ENCODE data around the gene DMRTB1. TPM values are rescaled to one million over a fixed set of nuclear protein-coding genes. Genes with fewer than 3 reads are reported as not detected.

The DMRTB1 gene
- not detected for total RNA-seq
- polyA plus RNA-seq = not detected
- long read RNA-seq, donor 1 = 0 reads
- long read RNA-seq, donor 2 = 0 reads

GRCh38 chr1:53459321-53460175 is at the start of gene DMRTB1:
Gene DMRTB1 (plus strand): TSS chr1:53459399. CDS start chr1:53459454, 55 bp downstream.
- DNase-seq = no peak
- no peak for ATAC-seq
- Histone ChIP-seq H3K27me3 (ENCODE audit: insufficient read depth in 3 of 3, low read length in 2 of 3) (peaks cover 0 to 3% (median 0%) of the 10 kb centered on the region in 3 donors), H3K4me3 (no peak within 1 kb of the TSS), H3K4me1 (no peaks in the 10 kb centered on the region), H3K27ac (no peak within 1 kb of the TSS), H3K9me3 (no peaks in the 10 kb centered on the region), H3K36me3 (ENCODE audit: insufficient read depth in 1 of 2, low read depth in 1 of 2) (no peaks in the 10 kb centered on the region)
- intact Hi-C loops (cut with DNase I) = no loop called here
- WGBS, 3 donors = 93 to 96% (median 93%) methylated on average over 61 to 82 of the region's 82 CpGs
- TF ChIP-seq CTCF (IDR thresholded peaks at IDR 0.05) = no peak

GRCh38 chr1:53409695-53410094 is 49.5 kb upstream of the DMRTB1 start:
- Histone ChIP-seq H3K36me3 (ENCODE audit: insufficient read depth in 1 of 2, low read depth in 1 of 2) (no peaks in the 10 kb centered on the region), H3K4me3 (no peak overlapping the region), H3K27ac (no peak overlapping the region), H3K27me3 (ENCODE audit: insufficient read depth in 3 of 3, low read length in 2 of 3) (peaks cover 0 to 13% (median 3%) of the 10 kb centered on the region in 3 donors), H3K9me3 (no peaks in the 10 kb centered on the region), H3K4me1 (no peaks in the 10 kb centered on the region)
- TF ChIP-seq CTCF (IDR thresholded peaks at IDR 0.05) = no peak
- DNase-seq (no peak), ATAC-seq (no peak)
- 55 to 68% (median 64%) methylated on average over 6 of the region's 6 CpGs for WGBS, 3 donors
- intact Hi-C loops (cut with DNase I) = no loop called here

GRCh38 chr1:53410100-53410541 is 49.1 kb upstream of the DMRTB1 start:
- WGBS, 3 donors = 29 to 41% (median 32%) methylated on average over 12 of the region's 12 CpGs
- no peak for TF ChIP-seq CTCF (IDR thresholded peaks at IDR 0.05)
- Histone ChIP-seq H3K27ac (no peak overlapping the region), H3K9me3 (no peaks in the 10 kb centered on the region), H3K4me3 (no peak overlapping the region), H3K36me3 (ENCODE audit: insufficient read depth in 1 of 2, low read depth in 1 of 2) (no peaks in the 10 kb centered on the region), H3K4me1 (no peaks in the 10 kb centered on the region), H3K27me3 (ENCODE audit: insufficient read depth in 3 of 3, low read length in 2 of 3) (peaks cover 0 to 11% (median 3%) of the 10 kb centered on the region in 3 donors)
- ATAC-seq = no peak
- intact Hi-C loops (cut with DNase I) = no loop called here
- no peak for DNase-seq

GRCh38 chr1:53410701-53411100 is 48.5 kb upstream of the DMRTB1 start:
- ATAC-seq (no peak), DNase-seq (no peak)
- Histone ChIP-seq H3K4me3 (no peak overlapping the region), H3K27me3 (ENCODE audit: insufficient read depth in 3 of 3, low read length in 2 of 3) (peaks cover 0 to 11% (median 3%) of the 10 kb centered on the region in 3 donors), H3K36me3 (ENCODE audit: insufficient read depth in 1 of 2, low read depth in 1 of 2) (no peaks in the 10 kb centered on the region), H3K4me1 (no peaks in the 10 kb centered on the region), H3K9me3 (no peaks in the 10 kb centered on the region), H3K27ac (no peak overlapping the region)
- intact Hi-C loops (cut with DNase I) = no loop called here
- no peak for TF ChIP-seq CTCF (IDR thresholded peaks at IDR 0.05)
- whole genome bisulfite sequencing, 3 donors = 78 to 85% (median 81%) methylated on average over 8 of the region's 8 CpGs
